GM19372 (cell line): Measurements from ENCODE around the gene CLDN24.

Experiments used
- ATAC-seq: cut with Tn5 transposase; IDR thresholded peaks from one replicate; pipeline ENCODE4 v1.9.1; 2021; ENCODE audit warnings: mild to moderate bottlenecking, low read depth, moderate library complexity; ENCODE audit not compliant: unreplicated experiment

Gene CLDN24

GRCh38 chr4:183322326-183322725 lies at the start of gene CLDN24:
Gene CLDN24 (minus strand): TSS chr4:183322426. CDS start chr4:183322426, 0 bp downstream.
- ATAC-seq, result no peak

GRCh38 chr4:183370786-183371185 lies 48.6 kb upstream of the CLDN24 start:
- ATAC-seq, result no peak

GRCh38 chr4:183369073-183369472 lies 46.8 kb upstream of the CLDN24 start:
- no peak for ATAC-seq

- ATAC-seq, result no peak
Measured at GRCh38 chr4:183366206-183366835, 44.1 kb upstream of the CLDN24 start.

- no peak for ATAC-seq
Measured at GRCh38 chr4:183364025-183364424, 41.8 kb upstream of the CLDN24 start.

- no peak for ATAC-seq
Measured at GRCh38 chr4:183362916-183363542, 40.8 kb upstream of the CLDN24 start.

- no peak for ATAC-seq
Measured at GRCh38 chr4:183362036-183362435, 39.8 kb upstream of the CLDN24 start.

- no peak for ATAC-seq
Measured at GRCh38 chr4:183360161-183360919, 38.1 kb upstream of the CLDN24 start.

GRCh38 chr4:183358215-183358755 lies 36.1 kb upstream of the CLDN24 start:
- no peak for ATAC-seq

- no peak for ATAC-seq
Measured at GRCh38 chr4:183356931-183357675, 34.9 kb upstream of the CLDN24 start.

- ATAC-seq, result no peak
Measured at GRCh38 chr4:183356173-183356830, 34.1 kb upstream of the CLDN24 start.

- no peak for ATAC-seq
Measured at GRCh38 chr4:183355405-183355804, 33.2 kb upstream of the CLDN24 start.

GRCh38 chr4:183354219-183354618 lies 32.0 kb upstream of the CLDN24 start:
- ATAC-seq, result no peak

- no peak for ATAC-seq
Measured at GRCh38 chr4:183353557-183353956, 31.3 kb upstream of the CLDN24 start.

GRCh38 chr4:183352546-183352945 lies 30.3 kb upstream of the CLDN24 start:
- no peak for ATAC-seq

GRCh38 chr4:183350317-183351071 lies 28.3 kb upstream of the CLDN24 start:
- ATAC-seq, result no peak

GRCh38 chr4:183349673-183350072 lies 27.4 kb upstream of the CLDN24 start:
- ATAC-seq, result no peak

- ATAC-seq, result no peak
Measured at GRCh38 chr4:183348706-183349659, 26.8 kb upstream of the CLDN24 start.
